Gastrocnemius medialis (tissue), 4 donors: ENCODE data around the gene GNB1L. TPM values are rescaled to one million over a fixed set of nuclear protein-coding genes. Genes with fewer than 3 reads are reported as not detected.

Experiments used
- ATAC-seq, 2 donors: fragments of 150-250 bp; one replicate each; pipeline ENCODE4 v1.9.1; 2016
- DNase-seq, 2 donors: peaks; one replicate each; pipeline ENCODE4 v3.0.0-alpha.2; 2019
- H3K27ac ChIP-seq, 4 donors: fragments of 200-600 bp; sonication (generic); 1 replicate in 1 of 4; 2 replicates in 3 of 4; pipeline ENCODE4 v1.5.1; 2016 to 2018; ENCODE audit warnings: mild to moderate bottlenecking in 2 of 4, moderate library complexity in 1 of 4
- H3K27me3 ChIP-seq, 3 donors: fragments of 200-600 bp; sonication (generic) in 2 of 3; 1 replicate in 1 of 3; 2 replicates in 2 of 3; pipeline versions ENCODE4 v1.5.1 to v1.6.0; 2016 to 2019; ENCODE audit warnings: mild to moderate bottlenecking in 1 of 3, moderate library complexity in 1 of 3
- H3K36me3 ChIP-seq, 2 donors: fragments of 200-600 bp; sonication (generic) in 1 of 2; one replicate each; pipeline ENCODE4 v1.5.1; 2017 to 2018
- H3K4me1 ChIP-seq, 2 donors: fragments of 200-600 bp; sonication (generic) in 1 of 2; one replicate each; pipeline ENCODE4 v1.5.1; 2016 to 2017; ENCODE audit warnings: mild to moderate bottlenecking in 2 of 2
- H3K4me3 ChIP-seq, 4 donors: fragments of 200-600 bp; sonication (generic) in 3 of 4; 1 replicate in 1 of 4; 2 replicates in 3 of 4; pipeline ENCODE4 v1.5.1; 2016 to 2019; ENCODE audit warnings: mild to moderate bottlenecking in 2 of 4
- H3K9me3 ChIP-seq, 3 donors: fragments of 200-600 bp; sonication (generic) in 2 of 3; 1 replicate in 1 of 3; 2 replicates in 2 of 3; pipeline ENCODE4 v1.5.1; 2016 to 2019
- CTCF ChIP-seq, 5 experiments: fragments of 450-650 bp in 3 of 5; fragments of 200-600 bp in 2 of 5; sonication (generic) in 2 of 5; IDR thresholded peaks in 4 of 5; conservative IDR thresholded peaks in 1 of 5; 1 replicate in 4 of 5; 2 replicates in 1 of 5; pipeline ENCODE4 v1.5.1; 2016 to 2019; ENCODE audit warnings: antibody characterized with exemption in 5 of 5, mild to moderate bottlenecking in 3 of 5, moderate library complexity in 3 of 5
- POLR2A ChIP-seq, 2 donors: fragments of 450-650 bp; IDR thresholded peaks; one replicate each; pipeline ENCODE4 v1.6.1; 2017; ENCODE audit warnings: antibody characterized with exemption in 2 of 2, mild to moderate bottlenecking in 2 of 2, moderate library complexity in 2 of 2
- in situ Hi-C, 4 donors: fragments of 200-750 bp; cut with MboI; loops; one replicate each; pipeline versions ENCODE4 v1.15.0 to v1.8.0; 2017; ENCODE audit warnings: low sequenced_read_pairs in 4 of 4
- intact Hi-C: fragments of 100-400 bp; cut with DNase I; formaldehyde crosslinking; loops from one replicate; pipeline ENCODE4 v1.15.1; 2023; ENCODE audit warnings: low total_unique reads
- total RNA-seq, 4 donors: library from RNA; depleted of rRNA; stranded (reverse); fragments of >200 nt; gene quantifications; one replicate each; pipeline versions ENCODE4 v1.1.0 to v1.2.3, GENCODE V29; 2016

The GNB1L gene
- total RNA-seq, 4 donors from 2014 or later, result 4.4 to 9.6 (median 6.7) TPM

DNA sequence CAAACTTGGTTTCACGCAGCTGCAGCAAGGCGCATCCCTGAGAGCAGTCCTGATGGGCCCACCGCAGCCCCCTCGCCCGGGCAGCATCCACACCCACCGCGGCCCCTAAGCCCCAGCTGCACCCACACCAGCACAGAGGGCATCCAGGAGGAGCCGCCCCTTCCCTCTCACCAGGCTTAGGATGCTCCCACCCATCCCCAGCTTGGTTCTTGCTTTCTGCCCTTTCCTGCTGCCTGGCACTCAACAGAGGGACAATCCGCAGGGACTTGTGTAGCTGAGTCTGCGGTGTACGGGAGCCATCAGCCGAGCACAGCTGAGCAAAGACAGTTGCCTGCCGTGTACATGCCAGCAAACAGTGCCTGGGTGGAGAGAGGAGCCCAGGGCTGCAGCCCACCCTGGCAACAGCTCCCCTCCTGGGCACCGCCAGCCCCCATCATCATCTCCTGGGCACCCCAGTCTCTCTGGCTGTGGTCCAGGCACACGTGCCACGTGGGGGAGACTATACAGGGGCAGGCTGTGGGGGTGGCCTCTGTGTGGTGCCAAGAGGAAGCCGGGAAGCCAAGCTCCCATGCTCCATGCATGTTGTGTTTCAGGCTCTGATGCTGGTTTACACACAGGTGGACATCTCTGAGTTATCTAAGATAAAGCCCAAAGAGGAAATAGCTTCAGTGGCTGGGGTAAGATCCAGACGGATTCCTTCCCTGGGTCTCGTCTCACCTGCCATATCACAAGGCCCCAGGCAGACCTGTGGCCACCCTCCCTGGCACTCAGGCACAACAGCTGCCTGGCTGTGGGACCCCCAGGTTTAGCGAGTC, 36.0 kb upstream of the GNB1L start:
- TF ChIP-seq POLR2A (IDR thresholded peaks at IDR 0.05) (no peak), CTCF (IDR thresholded peaks at IDR 0.05 in 4 of 5, conservative IDR thresholded peaks at IDR 0.05 in 1 of 5) (no peak)
- in situ Hi-C loops, result no loop called here
- intact Hi-C loops, result no loop called here
- H3K27me3 ChIP-seq, result no peaks in the 10 kb centered on the region
- no peak for ATAC-seq
- H3K4me1 ChIP-seq, result peaks cover 0 to 3% of the 10 kb centered on the region in 2 donors
- peaks cover 0 to 18% of the 10 kb centered on the region in 2 donors for H3K36me3 ChIP-seq
- DNase-seq, result no peak
- no peak overlapping the region for H3K4me3 ChIP-seq
- H3K27ac ChIP-seq, result no peak overlapping the region
- no peaks in the 10 kb centered on the region for H3K9me3 ChIP-seq

DNA sequence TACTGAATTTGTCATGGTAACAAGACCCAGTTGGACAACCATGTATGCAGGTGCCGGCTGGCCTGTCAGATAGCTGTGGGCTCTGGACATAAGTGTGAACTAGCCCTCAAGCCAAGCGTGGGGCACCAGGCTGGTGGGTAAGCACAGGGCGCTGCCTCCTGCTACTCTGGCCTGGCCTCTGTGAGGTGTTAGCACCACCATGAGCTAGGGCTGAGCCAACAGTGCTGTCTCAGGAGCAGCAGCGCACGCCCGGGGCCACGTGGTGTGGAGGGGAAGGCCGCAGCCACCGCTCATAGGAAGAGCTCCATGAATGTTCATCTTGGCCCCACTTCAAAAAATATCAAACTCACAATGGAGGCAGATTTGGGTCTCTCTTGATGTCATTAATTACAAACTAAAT, 35.3 kb upstream of the GNB1L start:
- Histone ChIP-seq H3K4me1 (peaks cover 0 to 3% of the 10 kb centered on the region in 2 donors), H3K4me3 (no peak overlapping the region), H3K27me3 (no peaks in the 10 kb centered on the region), H3K27ac (no peak overlapping the region), H3K9me3 (no peaks in the 10 kb centered on the region), H3K36me3 (peaks cover 0 to 11% of the 10 kb centered on the region in 2 donors)
- no peak for DNase-seq
- TF ChIP-seq CTCF (IDR thresholded peaks at IDR 0.05 in 4 of 5, conservative IDR thresholded peaks at IDR 0.05 in 1 of 5), result no peak
- no peak for TF ChIP-seq POLR2A (IDR thresholded peaks at IDR 0.05)
- no peak for ATAC-seq
- in situ Hi-C loops, result no loop called here
- intact Hi-C loops, result no loop called here

DNA sequence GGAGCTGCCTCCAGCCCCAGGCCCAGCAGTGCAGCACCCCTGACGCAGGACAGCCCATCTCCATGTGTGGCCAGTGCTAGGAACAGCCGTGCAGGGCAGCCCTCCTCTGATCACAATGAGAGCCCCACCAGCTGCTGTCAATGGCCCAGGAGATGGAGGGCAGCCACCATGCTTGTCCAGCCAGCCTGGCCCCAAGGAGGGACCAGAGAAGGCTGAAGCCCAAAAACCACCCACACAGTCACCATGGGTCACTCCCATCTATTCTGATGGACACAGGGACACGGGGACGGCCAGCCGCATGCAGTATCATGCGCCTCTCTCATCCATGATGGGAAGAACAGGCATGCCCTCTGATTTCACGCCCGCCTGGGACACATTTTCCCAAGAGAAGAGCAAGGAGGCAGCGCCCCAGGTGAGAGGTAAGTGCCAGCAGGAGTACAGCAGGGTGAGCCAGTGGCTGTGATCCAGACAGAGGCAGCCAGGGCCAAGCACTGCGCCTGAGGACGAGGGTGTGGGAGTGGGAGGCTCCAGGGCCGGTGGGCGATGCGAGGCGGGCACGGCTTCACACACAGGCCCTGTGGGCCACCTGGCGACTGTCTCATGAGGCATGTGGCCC, 33.6 kb upstream of the GNB1L start:
- Histone ChIP-seq H3K9me3 (no peaks in the 10 kb centered on the region), H3K4me1 (peaks cover 0 to 12% of the 10 kb centered on the region in 2 donors), H3K36me3 (no peaks in the 10 kb centered on the region), H3K4me3 (no peak overlapping the region), H3K27me3 (no peaks in the 10 kb centered on the region), H3K27ac (no peak overlapping the region)
- in situ Hi-C loops (no loop called here), intact Hi-C loops (no loop called here)
- ATAC-seq (no peak), DNase-seq (no peak)
- TF ChIP-seq POLR2A (IDR thresholded peaks at IDR 0.05), result no peak
- TF ChIP-seq CTCF (IDR thresholded peaks at IDR 0.05 in 4 of 5, conservative IDR thresholded peaks at IDR 0.05 in 1 of 5), result no peak

GRCh38 chr22:19887256-19887985, 32.7 kb upstream of the GNB1L start:
- TF ChIP-seq POLR2A (IDR thresholded peaks at IDR 0.05), result no peak
- TF ChIP-seq CTCF (IDR thresholded peaks at IDR 0.05 in 4 of 5, conservative IDR thresholded peaks at IDR 0.05 in 1 of 5), result no peak
- Histone ChIP-seq H3K27ac (no peak overlapping the region), H3K36me3 (no peaks in the 10 kb centered on the region), H3K9me3 (no peaks in the 10 kb centered on the region), H3K4me1 (peaks cover 0 to 12% of the 10 kb centered on the region in 2 donors), H3K4me3 (no peak overlapping the region), H3K27me3 (no peaks in the 10 kb centered on the region)
- in situ Hi-C loops (no loop called here), intact Hi-C loops (no loop called here)
- DNase-seq (no peak), ATAC-seq (no peak)
